HEK293 (cell line): ENCODE data around the gene BCAR1.

Experiments used
- KLF16 ChIP-seq: fragments of 450-650 bp; formaldehyde crosslinking; IDR thresholded peaks from 2 replicates; pipeline ENCODE4 v1.5.1; 2017; ENCODE audit warnings: missing biosample characterization, missing genetic modification characterization
- ZNF16 ChIP-seq: fragments of 450-650 bp; formaldehyde crosslinking; IDR thresholded peaks from 2 replicates; pipeline ENCODE4 v1.5.1; 2016; ENCODE audit warnings: low read depth, missing biosample characterization, missing genetic modification characterization
- ZNF274 ChIP-seq, 2 experiments: fragments of 200-500 bp in 1 of 2; fragments of 450-650 bp in 1 of 2; sonication (Bioruptor generic) in 1 of 2; formaldehyde crosslinking in 1 of 2; IDR thresholded peaks; 2 replicates each; pipeline versions ENCODE4 v1.5.1 to v1.6.1; 2014 to 2016; ENCODE audit warnings: borderline replicate concordance in 1 of 2, inconsistent platforms in 1 of 2, low read length in 1 of 2, missing biosample characterization in 1 of 2, missing genetic modification characterization in 1 of 2
- ZNF324 ChIP-seq: fragments of 450-650 bp; formaldehyde crosslinking; IDR thresholded peaks from 2 replicates; pipeline ENCODE4 v1.5.1; 2016; ENCODE audit warnings: missing biosample characterization, missing genetic modification characterization
- ZNF335 ChIP-seq: fragments of 450-650 bp; formaldehyde crosslinking; conservative IDR thresholded peaks from 2 replicates; pipeline ENCODE4 v1.5.1; 2016; ENCODE audit warnings: missing biosample characterization, missing genetic modification characterization
- ZNF585B ChIP-seq: fragments of 450-650 bp; formaldehyde crosslinking; IDR thresholded peaks from 2 replicates; pipeline ENCODE4 v1.5.1; 2016; ENCODE audit warnings: missing biosample characterization, missing genetic modification characterization
- TF ChIP-seq, protein P1 (sequence below): fragments of 450-650 bp; formaldehyde crosslinking; IDR thresholded peaks from 2 replicates; pipeline ENCODE4 v1.5.1; 2016; ENCODE audit warnings: missing biosample characterization, missing genetic modification characterization, low read depth
- TF ChIP-seq, protein P2 (sequence below): fragments of 450-650 bp; formaldehyde crosslinking; IDR thresholded peaks from 2 replicates; pipeline ENCODE4 v1.5.1; 2016; ENCODE audit warnings: missing biosample characterization, missing genetic modification characterization
- TF ChIP-seq, protein P3 (sequence below): fragments of 450-650 bp; formaldehyde crosslinking; IDR thresholded peaks from 2 replicates; pipeline ENCODE4 v1.5.1; 2017; ENCODE audit warnings: missing biosample characterization, missing genetic modification characterization
- TF ChIP-seq, protein P4 (sequence below): fragments of 450-650 bp; formaldehyde crosslinking; IDR thresholded peaks from 2 replicates; pipeline ENCODE4 v1.5.1; 2016; ENCODE audit warnings: missing biosample characterization, missing genetic modification characterization
- TF ChIP-seq, protein P5 (sequence below): fragments of 450-650 bp; formaldehyde crosslinking; IDR thresholded peaks from 2 replicates; pipeline ENCODE4 v1.5.1; 2017; ENCODE audit warnings: missing biosample characterization, mild to moderate bottlenecking, missing genetic modification characterization, moderate library complexity
- TF ChIP-seq, protein P6 (sequence below): fragments of 450-650 bp; formaldehyde crosslinking; IDR thresholded peaks from 2 replicates; pipeline ENCODE4 v1.5.1; 2016; ENCODE audit warnings: missing biosample characterization, missing genetic modification characterization
- TF ChIP-seq, protein P7 (sequence below): fragments of 450-650 bp; formaldehyde crosslinking; conservative IDR thresholded peaks from 2 replicates; pipeline ENCODE4 v1.5.1; 2016; ENCODE audit warnings: low read depth, missing biosample characterization, missing genetic modification characterization

DNA sequence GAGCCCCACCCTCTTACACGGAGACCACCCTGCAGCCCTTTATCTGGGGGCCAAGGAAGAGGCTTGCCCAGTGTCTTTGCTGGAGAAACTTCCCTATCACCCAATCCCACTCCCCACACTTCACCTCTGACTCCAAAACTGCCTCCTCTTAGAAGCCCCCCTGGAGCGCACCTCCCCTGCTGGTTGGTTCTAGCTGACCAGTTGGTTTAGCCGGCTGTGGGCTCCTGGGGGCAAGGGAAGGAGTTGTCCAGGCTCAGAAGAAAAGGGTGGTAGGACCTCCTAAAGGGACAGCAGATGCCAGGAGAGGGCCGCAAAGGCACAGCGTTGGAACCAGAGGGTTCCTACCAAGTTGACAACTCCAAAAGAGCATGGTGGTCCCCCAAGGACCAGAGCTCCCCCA, 2.0 kb downstream of the BCAR1 start:
- TF ChIP-seq, protein P1, sequence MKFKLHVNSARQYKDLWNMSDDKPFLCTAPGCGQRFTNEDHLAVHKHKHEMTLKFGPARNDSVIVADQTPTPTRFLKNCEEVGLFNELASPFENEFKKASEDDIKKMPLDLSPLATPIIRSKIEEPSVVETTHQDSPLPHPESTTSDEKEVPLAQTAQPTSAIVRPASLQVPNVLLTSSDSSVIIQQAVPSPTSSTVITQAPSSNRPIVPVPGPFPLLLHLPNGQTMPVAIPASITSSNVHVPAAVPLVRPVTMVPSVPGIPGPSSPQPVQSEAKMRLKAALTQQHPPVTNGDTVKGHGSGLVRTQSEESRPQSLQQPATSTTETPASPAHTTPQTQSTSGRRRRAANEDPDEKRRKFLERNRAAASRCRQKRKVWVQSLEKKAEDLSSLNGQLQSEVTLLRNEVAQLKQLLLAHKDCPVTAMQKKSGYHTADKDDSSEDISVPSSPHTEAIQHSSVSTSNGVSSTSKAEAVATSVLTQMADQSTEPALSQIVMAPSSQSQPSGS (tag by site-specific recombination): no peak
- TF ChIP-seq, protein P2, sequence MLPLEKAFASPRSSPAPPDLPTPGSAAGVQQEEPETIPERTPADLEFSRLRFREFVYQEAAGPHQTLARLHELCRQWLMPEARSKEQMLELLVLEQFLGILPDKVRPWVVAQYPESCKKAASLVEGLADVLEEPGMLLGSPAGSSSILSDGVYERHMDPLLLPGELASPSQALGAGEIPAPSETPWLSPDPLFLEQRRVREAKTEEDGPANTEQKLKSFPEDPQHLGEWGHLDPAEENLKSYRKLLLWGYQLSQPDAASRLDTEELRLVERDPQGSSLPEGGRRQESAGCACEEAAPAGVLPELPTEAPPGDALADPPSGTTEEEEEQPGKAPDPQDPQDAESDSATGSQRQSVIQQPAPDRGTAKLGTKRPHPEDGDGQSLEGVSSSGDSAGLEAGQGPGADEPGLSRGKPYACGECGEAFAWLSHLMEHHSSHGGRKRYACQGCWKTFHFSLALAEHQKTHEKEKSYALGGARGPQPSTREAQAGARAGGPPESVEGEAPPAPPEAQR (tag by site-specific recombination): no peak
- TF ChIP-seq, protein P3, sequence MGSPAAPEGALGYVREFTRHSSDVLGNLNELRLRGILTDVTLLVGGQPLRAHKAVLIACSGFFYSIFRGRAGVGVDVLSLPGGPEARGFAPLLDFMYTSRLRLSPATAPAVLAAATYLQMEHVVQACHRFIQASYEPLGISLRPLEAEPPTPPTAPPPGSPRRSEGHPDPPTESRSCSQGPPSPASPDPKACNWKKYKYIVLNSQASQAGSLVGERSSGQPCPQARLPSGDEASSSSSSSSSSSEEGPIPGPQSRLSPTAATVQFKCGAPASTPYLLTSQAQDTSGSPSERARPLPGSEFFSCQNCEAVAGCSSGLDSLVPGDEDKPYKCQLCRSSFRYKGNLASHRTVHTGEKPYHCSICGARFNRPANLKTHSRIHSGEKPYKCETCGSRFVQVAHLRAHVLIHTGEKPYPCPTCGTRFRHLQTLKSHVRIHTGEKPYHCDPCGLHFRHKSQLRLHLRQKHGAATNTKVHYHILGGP (tag by site-specific recombination): no peak
- TF ChIP-seq, protein P4, sequence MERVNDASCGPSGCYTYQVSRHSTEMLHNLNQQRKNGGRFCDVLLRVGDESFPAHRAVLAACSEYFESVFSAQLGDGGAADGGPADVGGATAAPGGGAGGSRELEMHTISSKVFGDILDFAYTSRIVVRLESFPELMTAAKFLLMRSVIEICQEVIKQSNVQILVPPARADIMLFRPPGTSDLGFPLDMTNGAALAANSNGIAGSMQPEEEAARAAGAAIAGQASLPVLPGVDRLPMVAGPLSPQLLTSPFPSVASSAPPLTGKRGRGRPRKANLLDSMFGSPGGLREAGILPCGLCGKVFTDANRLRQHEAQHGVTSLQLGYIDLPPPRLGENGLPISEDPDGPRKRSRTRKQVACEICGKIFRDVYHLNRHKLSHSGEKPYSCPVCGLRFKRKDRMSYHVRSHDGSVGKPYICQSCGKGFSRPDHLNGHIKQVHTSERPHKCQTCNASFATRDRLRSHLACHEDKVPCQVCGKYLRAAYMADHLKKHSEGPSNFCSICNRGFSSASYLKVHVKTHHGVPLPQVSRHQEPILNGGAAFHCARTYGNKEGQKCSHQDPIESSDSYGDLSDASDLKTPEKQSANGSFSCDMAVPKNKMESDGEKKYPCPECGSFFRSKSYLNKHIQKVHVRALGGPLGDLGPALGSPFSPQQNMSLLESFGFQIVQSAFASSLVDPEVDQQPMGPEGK (tag by site-specific recombination): no peak
- TF ChIP-seq ZNF585B (tag by site-specific recombination) (no peak), ZNF16 (tag by site-specific recombination) (no peak), ZNF274 (IDR thresholded peaks at IDR 0.05; ENCODE audit: low read length) (no peak), ZNF274 (tag by site-specific recombination; IDR thresholded peaks at IDR 0.05; ENCODE audit: borderline replicate concordance) (no peak), ZNF324 (tag by site-specific recombination) (no peak), ZNF335 (tag by site-specific recombination) (no peak), KLF16 (tag by site-specific recombination) (no peak)
- TF ChIP-seq, protein P5, sequence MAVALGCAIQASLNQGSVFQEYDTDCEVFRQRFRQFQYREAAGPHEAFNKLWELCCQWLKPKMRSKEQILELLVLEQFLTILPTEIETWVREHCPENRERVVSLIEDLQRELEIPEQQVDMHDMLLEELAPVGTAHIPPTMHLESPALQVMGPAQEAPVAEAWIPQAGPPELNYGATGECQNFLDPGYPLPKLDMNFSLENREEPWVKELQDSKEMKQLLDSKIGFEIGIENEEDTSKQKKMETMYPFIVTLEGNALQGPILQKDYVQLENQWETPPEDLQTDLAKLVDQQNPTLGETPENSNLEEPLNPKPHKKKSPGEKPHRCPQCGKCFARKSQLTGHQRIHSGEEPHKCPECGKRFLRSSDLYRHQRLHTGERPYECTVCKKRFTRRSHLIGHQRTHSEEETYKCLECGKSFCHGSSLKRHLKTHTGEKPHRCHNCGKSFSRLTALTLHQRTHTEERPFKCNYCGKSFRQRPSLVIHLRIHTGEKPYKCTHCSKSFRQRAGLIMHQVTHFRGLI (tag by site-specific recombination): no peak
- TF ChIP-seq, protein P6, sequence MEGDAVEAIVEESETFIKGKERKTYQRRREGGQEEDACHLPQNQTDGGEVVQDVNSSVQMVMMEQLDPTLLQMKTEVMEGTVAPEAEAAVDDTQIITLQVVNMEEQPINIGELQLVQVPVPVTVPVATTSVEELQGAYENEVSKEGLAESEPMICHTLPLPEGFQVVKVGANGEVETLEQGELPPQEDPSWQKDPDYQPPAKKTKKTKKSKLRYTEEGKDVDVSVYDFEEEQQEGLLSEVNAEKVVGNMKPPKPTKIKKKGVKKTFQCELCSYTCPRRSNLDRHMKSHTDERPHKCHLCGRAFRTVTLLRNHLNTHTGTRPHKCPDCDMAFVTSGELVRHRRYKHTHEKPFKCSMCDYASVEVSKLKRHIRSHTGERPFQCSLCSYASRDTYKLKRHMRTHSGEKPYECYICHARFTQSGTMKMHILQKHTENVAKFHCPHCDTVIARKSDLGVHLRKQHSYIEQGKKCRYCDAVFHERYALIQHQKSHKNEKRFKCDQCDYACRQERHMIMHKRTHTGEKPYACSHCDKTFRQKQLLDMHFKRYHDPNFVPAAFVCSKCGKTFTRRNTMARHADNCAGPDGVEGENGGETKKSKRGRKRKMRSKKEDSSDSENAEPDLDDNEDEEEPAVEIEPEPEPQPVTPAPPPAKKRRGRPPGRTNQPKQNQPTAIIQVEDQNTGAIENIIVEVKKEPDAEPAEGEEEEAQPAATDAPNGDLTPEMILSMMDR (tag by site-specific recombination): no peak
- TF ChIP-seq, protein P7, sequence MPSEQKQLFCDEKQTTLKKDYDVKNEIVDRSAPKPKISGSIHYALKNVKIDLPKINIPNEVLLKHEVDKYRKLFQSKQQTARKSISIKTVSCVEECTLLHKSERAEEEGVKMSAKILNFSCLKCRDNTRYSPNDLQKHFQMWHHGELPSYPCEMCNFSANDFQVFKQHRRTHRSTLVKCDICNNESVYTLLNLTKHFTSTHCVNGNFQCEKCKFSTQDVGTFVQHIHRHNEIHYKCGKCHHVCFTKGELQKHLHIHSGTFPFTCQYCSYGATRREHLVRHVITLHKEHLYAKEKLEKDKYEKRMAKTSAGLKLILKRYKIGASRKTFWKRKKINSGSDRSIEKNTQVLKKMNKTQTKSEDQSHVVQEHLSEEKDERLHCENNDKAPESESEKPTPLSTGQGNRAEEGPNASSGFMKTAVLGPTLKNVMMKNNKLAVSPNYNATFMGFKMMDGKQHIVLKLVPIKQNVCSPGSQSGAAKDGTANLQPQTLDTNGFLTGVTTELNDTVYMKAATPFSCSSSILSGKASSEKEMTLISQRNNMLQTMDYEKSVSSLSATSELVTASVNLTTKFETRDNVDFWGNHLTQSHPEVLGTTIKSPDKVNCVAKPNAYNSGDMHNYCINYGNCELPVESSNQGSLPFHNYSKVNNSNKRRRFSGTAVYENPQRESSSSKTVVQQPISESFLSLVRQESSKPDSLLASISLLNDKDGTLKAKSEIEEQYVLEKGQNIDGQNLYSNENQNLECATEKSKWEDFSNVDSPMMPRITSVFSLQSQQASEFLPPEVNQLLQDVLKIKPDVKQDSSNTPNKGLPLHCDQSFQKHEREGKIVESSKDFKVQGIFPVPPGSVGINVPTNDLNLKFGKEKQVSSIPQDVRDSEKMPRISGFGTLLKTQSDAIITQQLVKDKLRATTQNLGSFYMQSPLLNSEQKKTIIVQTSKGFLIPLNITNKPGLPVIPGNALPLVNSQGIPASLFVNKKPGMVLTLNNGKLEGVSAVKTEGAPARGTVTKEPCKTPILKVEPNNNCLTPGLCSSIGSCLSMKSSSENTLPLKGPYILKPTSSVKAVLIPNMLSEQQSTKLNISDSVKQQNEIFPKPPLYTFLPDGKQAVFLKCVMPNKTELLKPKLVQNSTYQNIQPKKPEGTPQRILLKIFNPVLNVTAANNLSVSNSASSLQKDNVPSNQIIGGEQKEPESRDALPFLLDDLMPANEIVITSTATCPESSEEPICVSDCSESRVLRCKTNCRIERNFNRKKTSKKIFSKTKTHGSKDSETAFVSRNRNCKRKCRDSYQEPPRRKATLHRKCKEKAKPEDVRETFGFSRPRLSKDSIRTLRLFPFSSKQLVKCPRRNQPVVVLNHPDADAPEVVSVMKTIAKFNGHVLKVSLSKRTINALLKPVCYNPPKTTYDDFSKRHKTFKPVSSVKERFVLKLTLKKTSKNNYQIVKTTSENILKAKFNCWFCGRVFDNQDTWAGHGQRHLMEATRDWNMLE (tag by site-specific recombination): no peak
